GM23338 (cell line): ENCODE data around the gene SLC6A3. TPM values are rescaled to one million over a fixed set of nuclear protein-coding genes. Genes with fewer than 3 reads are reported as not detected.

Source experiments
- ATAC-seq: fragments of 200-7000 bp; cut with Tn5 transposase; 3 replicates; pipeline ENCODE4 v1.9.1; 2020
- DNase-seq: peaks from one replicate; pipeline ENCODE4 v3.0.0-alpha.2; 2015; ENCODE audit warnings: low spot score
- H2AFZ ChIP-seq: fragments of 200-600 bp; sonication (generic); 2 replicates; pipeline ENCODE4 v1.8.0; 2016; ENCODE audit warnings: antibody characterized with exemption, mild to moderate bottlenecking, moderate library complexity
- H3F3A ChIP-seq: fragments of 200-600 bp; sonication (generic); replicated peaks from 2 replicates; pipeline ENCODE4 v1.8.0; 2017; ENCODE audit warnings: antibody characterized with exemption, mixed run types, low read depth
- H3K27ac ChIP-seq: fragments of 200-600 bp; sonication (generic); 2 replicates; pipeline ENCODE4 v1.6.1; 2016; ENCODE audit warnings: low read depth
- H3K27me3 ChIP-seq: fragments of 200-600 bp; sonication (generic); 2 replicates; pipeline ENCODE4 v1.8.0; 2016; ENCODE audit warnings: mild to moderate bottlenecking, mixed run types, moderate library complexity; ENCODE audit not compliant: insufficient read depth
- H3K36me3 ChIP-seq: fragments of 200-600 bp; sonication (generic); 2 replicates; pipeline ENCODE4 v1.8.0; 2016; ENCODE audit warnings: mild to moderate bottlenecking; ENCODE audit not compliant: insufficient read depth
- H3K4me1 ChIP-seq: fragments of 200-600 bp; sonication (generic); 2 replicates; pipeline ENCODE4 v1.8.0; 2016; ENCODE audit warnings: mild to moderate bottlenecking, moderate library complexity; ENCODE audit not compliant: insufficient read depth
- H3K4me2 ChIP-seq: fragments of 200-600 bp; sonication (generic); 2 replicates; pipeline ENCODE4 v1.7.1; 2017; ENCODE audit warnings: mixed run types
- H3K4me3 ChIP-seq: fragments of 200-600 bp; sonication (generic); 2 replicates; pipeline ENCODE4 v1.6.1; 2016; ENCODE audit warnings: mixed run types
- H3K79me2 ChIP-seq: fragments of 200-600 bp; sonication (generic); replicated peaks from 2 replicates; pipeline ENCODE4 v1.8.0; 2017; ENCODE audit warnings: mild to moderate bottlenecking; ENCODE audit not compliant: insufficient read depth
- H3K9me2 ChIP-seq: fragments of 200-600 bp; sonication (generic); 2 replicates; pipeline ENCODE4 v1.8.0; 2017; ENCODE audit not compliant: insufficient read depth
- H4K20me1 ChIP-seq: fragments of 200-600 bp; sonication (generic); replicated peaks from 2 replicates; pipeline ENCODE4 v1.8.0; 2017; ENCODE audit warnings: mild to moderate bottlenecking; ENCODE audit not compliant: insufficient read depth
- H3K27ac Mint-ChIP-seq: 2 replicates; pipeline ENCODE4 v1.8.0; 2020; ENCODE audit warnings: inconsistent platforms, mild to moderate bottlenecking, moderate library complexity, mixed read lengths
- H3K27me3 Mint-ChIP-seq: 3 replicates; pipeline ENCODE4 v1.8.0; 2022; ENCODE audit warnings: low read depth, mild to moderate bottlenecking, moderate library complexity, mixed read lengths, inconsistent platforms; ENCODE audit not compliant: insufficient read depth, poor library complexity
- H3K36me3 Mint-ChIP-seq: 3 replicates; pipeline ENCODE4 v1.8.0; 2021; ENCODE audit warnings: low read depth, mild to moderate bottlenecking, inconsistent platforms, moderate library complexity, mixed read lengths
- H3K4me1 Mint-ChIP-seq: 3 replicates; pipeline ENCODE4 v1.8.0; 2020; ENCODE audit warnings: mild to moderate bottlenecking, inconsistent platforms, mixed read lengths
- H3K4me3 Mint-ChIP-seq: 3 replicates; pipeline ENCODE4 v1.8.0; 2021; ENCODE audit warnings: moderate library complexity, mild to moderate bottlenecking, inconsistent platforms, mixed read lengths
- H3K9me3 Mint-ChIP-seq: 3 replicates; pipeline ENCODE4 v1.8.0; 2020; ENCODE audit warnings: moderate library complexity, mild to moderate bottlenecking, inconsistent platforms, mixed read lengths
- CREB1 ChIP-seq: fragments of 250-450 bp; sonication (Bioruptor Pico); IDR thresholded peaks from 2 replicates; pipeline ENCODE4 v1.5.0; 2020; ENCODE audit warnings: low read depth, mild to moderate bottlenecking, moderate library complexity
- EZH2 ChIP-seq: fragments of 200-600 bp; sonication (generic); IDR thresholded peaks from one replicate; pipeline ENCODE4 v1.8.0; 2017; ENCODE audit warnings: antibody characterized with exemption, mild to moderate bottlenecking, low read depth; ENCODE audit not compliant: unreplicated experiment
- EZH2phosphoT487 ChIP-seq: fragments of 200-600 bp; sonication (generic); IDR thresholded peaks from one replicate; pipeline ENCODE4 v1.8.1; 2018; ENCODE audit warnings: antibody characterized with exemption; ENCODE audit not compliant: unreplicated experiment
- JUNB ChIP-seq: IDR thresholded peaks from one replicate; pipeline ENCODE4 v1.6.1; 2016; ENCODE audit warnings: antibody characterized with exemption; ENCODE audit not compliant: unreplicated experiment
- NANOG ChIP-seq: IDR thresholded peaks from 2 replicates; pipeline ENCODE4 v1.6.1; 2016; ENCODE audit warnings: antibody characterized with exemption, borderline replicate concordance
- POLR2AphosphoS5 ChIP-seq: IDR thresholded peaks from 2 replicates; pipeline ENCODE4 v1.6.1; 2016; ENCODE audit warnings: antibody characterized with exemption, low read depth
- STAT1 ChIP-seq: IDR thresholded peaks from one replicate; pipeline ENCODE4 v1.6.1; 2016; ENCODE audit warnings: antibody characterized with exemption; ENCODE audit not compliant: unreplicated experiment
- ZNF114 ChIP-seq: fragments of 250-450 bp; sonication (Bioruptor Pico); IDR thresholded peaks from 2 replicates; pipeline ENCODE4 v1.5.0; 2020; ENCODE audit warnings: mild to moderate bottlenecking, moderate library complexity
- ZNF331 ChIP-seq: fragments of 250-450 bp; sonication (Bioruptor Pico); IDR thresholded peaks from 2 replicates; pipeline ENCODE4 v1.5.0; 2020; ENCODE audit warnings: low read depth, mild to moderate bottlenecking, moderate library complexity
- polyA plus RNA-seq: library from polyadenylated mRNA; unstranded; fragments of >200 nt; fragmentation: Nextera tagmentation; extraction: Ambion mirVana; gene quantifications from 2 replicates; pipeline ENCODE4 v1.2.1, GENCODE V29; 2016
- total RNA-seq: library from RNA; depleted of rRNA; stranded (reverse); fragments of >200 nt; shearing (Covaris generic); gene quantifications from 2 replicates; pipeline ENCODE4 v1.2.3, GENCODE V29; 2014
- TF ChIP-seq, protein P1 (sequence below): IDR thresholded peaks from 2 replicates; pipeline ENCODE4 v1.6.1; 2016; ENCODE audit warnings: antibody characterized with exemption
- TF ChIP-seq, protein P2 (sequence below), 2 experiments: fragments of 200-600 bp in 1 of 2; sonication (generic) in 1 of 2; conservative IDR thresholded peaks; 2 replicates each; pipeline versions ENCODE4 v1.5.1 to v1.6.1; 2016 to 2017; ENCODE audit warnings: antibody characterized with exemption in 2 of 2, low read depth in 2 of 2, mild to moderate bottlenecking in 2 of 2, moderate library complexity in 1 of 2
- TF ChIP-seq, protein P3 (sequence below): IDR thresholded peaks from one replicate; pipeline ENCODE4 v1.6.1; 2018; ENCODE audit warnings: antibody characterized with exemption; ENCODE audit not compliant: unreplicated experiment

SLC6A3 gene
- total and polyA plus RNA-seq, 2 experiments from 2014 or later = 0.76 to 1.0 TPM

DNA sequence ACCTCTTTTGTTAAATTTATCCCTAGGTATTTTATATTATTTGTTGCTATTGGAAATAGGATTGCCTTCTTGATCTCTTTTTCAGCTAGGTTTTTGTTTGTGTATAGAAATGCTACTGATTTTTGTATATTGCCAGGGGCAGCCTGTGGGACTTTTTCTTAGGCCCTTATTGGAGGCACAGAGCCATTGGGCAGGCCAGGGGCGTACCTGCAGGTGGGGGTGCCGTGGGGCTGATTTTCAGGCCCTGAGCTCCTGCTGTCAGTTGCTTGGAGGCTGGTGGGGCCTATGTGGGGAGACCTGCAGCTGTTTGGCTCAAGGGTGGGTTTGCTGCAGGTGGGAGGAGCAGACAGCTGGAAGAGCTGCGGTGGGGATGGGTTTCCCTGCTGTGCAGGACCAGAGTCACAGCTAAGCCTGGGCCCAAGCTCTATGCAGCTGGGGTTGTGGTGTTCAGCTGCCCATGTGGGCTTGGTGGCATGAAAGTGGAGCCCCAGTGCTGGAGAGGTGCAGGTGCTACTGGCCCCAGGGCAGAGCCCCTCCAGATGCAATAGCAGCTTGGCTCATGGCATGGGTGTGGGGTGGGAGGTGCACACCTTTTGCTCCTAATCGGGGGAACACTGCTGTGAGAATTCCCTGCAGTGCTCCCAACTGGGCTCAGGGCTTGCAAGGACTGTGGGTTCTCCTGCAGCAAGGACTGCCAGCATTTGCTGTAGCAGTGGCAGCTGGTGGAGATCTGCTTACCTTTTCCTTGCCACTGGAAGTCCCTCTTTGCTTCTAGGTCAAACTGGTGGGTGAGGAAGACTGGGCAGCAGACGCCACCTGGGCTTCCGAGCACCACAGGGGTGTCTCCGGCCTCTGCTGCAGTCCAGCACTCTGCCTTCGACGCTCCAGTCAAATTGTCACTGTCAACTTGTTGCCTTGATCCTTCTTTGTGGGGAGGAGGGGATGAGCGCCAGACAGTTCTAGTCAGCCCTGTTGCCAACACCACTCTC, 92.7 kb downstream of the SLC6A3 start:
- Histone ChIP-seq H3K36me3 (no peaks in the 10 kb centered on the region), H3K27me3 (no peaks in the 10 kb centered on the region), H3K79me2 (no peaks in the 10 kb centered on the region), H2AFZ (no peak overlapping the region), H3K27ac (no peak overlapping the region), H3K4me1 (peaks cover 10% of the 10 kb centered on the region), H4K20me1 (no peaks in the 10 kb centered on the region; the same call in 1 of the 2 replicates), H3F3A (no peaks in the 10 kb centered on the region), H3K4me2 (no peak overlapping the region), H3K9me2 (no peaks in the 10 kb centered on the region), H3K4me3 (no peak overlapping the region)
- TF ChIP-seq EZH2 = no peak
- TF ChIP-seq JUNB = no peak
- TF ChIP-seq, protein P1, sequence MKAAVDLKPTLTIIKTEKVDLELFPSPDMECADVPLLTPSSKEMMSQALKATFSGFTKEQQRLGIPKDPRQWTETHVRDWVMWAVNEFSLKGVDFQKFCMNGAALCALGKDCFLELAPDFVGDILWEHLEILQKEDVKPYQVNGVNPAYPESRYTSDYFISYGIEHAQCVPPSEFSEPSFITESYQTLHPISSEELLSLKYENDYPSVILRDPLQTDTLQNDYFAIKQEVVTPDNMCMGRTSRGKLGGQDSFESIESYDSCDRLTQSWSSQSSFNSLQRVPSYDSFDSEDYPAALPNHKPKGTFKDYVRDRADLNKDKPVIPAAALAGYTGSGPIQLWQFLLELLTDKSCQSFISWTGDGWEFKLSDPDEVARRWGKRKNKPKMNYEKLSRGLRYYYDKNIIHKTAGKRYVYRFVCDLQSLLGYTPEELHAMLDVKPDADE = no peak
- no peak for TF ChIP-seq ZNF331 (CRISPR knock-in tag)
- no peak for TF ChIP-seq NANOG
- TF ChIP-seq POLR2AphosphoS5 = no peak
- Mint-ChIP-seq H3K27ac (no peak overlapping the region), H3K36me3 (no peaks in the 10 kb centered on the region; the same call in 2 of the 3 replicates), H3K9me3 (no peaks in the 10 kb centered on the region; the same call in 2 of the 3 replicates), H3K27me3 (peaks cover 6% of the 10 kb centered on the region), H3K4me3 (no peak overlapping the region), H3K4me1 (peaks cover 16% of the 10 kb centered on the region)
- DNase-seq = no peak
- ATAC-seq = no peak

DNA sequence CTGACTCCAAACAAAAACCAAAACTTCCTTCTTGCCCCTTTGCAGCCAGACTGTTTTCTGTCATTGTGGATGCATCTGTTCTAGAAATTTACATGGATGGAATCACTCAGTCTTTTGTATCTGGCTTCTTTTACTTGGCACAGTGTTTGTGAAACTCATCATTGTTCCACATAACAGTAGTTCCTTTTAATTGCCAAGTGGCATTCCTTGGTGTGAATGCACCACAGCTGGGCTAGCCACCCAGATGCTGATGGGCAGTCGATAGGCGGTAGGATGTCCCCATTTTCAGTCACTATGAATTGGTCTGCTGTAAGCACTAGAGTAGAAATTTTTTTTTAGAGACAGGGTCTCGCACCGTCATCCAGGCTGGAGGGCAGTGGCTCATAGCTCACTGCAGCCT, 94.1 kb downstream of the SLC6A3 start:
- H3K4me2 ChIP-seq = no peak overlapping the region
- H3K27me3 ChIP-seq = no peaks in the 10 kb centered on the region
- DNase-seq (no peak), ATAC-seq (no peak)
- H3K9me2 ChIP-seq = no peaks in the 10 kb centered on the region
- Mint-ChIP-seq H3K36me3 (no peaks in the 10 kb centered on the region; the same call in 2 of the 3 replicates), H3K4me3 (no peak overlapping the region), H3K27ac (no peak overlapping the region), H3K27me3 (peaks cover 3% of the 10 kb centered on the region), H3K9me3 (no peaks in the 10 kb centered on the region; the same call in 2 of the 3 replicates), H3K4me1 (peaks cover 11% of the 10 kb centered on the region)
- no peaks in the 10 kb centered on the region for H3F3A ChIP-seq
- H3K4me1 ChIP-seq = peaks cover 13% of the 10 kb centered on the region
- H3K27ac ChIP-seq = no peak overlapping the region
- no peaks in the 10 kb centered on the region for H3K79me2 ChIP-seq
- H2AFZ ChIP-seq = no peak overlapping the region
- H3K4me3 ChIP-seq = no peak overlapping the region
- H3K36me3 ChIP-seq = no peaks in the 10 kb centered on the region
- no peaks in the 10 kb centered on the region; the same call in 1 of the 2 replicates for H4K20me1 ChIP-seq
- TF ChIP-seq, protein P2, sequence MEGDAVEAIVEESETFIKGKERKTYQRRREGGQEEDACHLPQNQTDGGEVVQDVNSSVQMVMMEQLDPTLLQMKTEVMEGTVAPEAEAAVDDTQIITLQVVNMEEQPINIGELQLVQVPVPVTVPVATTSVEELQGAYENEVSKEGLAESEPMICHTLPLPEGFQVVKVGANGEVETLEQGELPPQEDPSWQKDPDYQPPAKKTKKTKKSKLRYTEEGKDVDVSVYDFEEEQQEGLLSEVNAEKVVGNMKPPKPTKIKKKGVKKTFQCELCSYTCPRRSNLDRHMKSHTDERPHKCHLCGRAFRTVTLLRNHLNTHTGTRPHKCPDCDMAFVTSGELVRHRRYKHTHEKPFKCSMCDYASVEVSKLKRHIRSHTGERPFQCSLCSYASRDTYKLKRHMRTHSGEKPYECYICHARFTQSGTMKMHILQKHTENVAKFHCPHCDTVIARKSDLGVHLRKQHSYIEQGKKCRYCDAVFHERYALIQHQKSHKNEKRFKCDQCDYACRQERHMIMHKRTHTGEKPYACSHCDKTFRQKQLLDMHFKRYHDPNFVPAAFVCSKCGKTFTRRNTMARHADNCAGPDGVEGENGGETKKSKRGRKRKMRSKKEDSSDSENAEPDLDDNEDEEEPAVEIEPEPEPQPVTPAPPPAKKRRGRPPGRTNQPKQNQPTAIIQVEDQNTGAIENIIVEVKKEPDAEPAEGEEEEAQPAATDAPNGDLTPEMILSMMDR (conservative IDR thresholded peaks at IDR 0.05; ENCODE audit: low read depth in 2 of 2) = no peak
- no peak for TF ChIP-seq NANOG
- no peak for TF ChIP-seq CREB1 (CRISPR knock-in tag)
- no peak for TF ChIP-seq EZH2
- TF ChIP-seq STAT1 = no peak
- no peak for TF ChIP-seq ZNF331 (CRISPR knock-in tag)
- TF ChIP-seq, protein P1 = no peak
- TF ChIP-seq EZH2phosphoT487 = no peak
- TF ChIP-seq POLR2AphosphoS5 = no peak
- no peak for TF ChIP-seq JUNB
- TF ChIP-seq, protein P3, sequence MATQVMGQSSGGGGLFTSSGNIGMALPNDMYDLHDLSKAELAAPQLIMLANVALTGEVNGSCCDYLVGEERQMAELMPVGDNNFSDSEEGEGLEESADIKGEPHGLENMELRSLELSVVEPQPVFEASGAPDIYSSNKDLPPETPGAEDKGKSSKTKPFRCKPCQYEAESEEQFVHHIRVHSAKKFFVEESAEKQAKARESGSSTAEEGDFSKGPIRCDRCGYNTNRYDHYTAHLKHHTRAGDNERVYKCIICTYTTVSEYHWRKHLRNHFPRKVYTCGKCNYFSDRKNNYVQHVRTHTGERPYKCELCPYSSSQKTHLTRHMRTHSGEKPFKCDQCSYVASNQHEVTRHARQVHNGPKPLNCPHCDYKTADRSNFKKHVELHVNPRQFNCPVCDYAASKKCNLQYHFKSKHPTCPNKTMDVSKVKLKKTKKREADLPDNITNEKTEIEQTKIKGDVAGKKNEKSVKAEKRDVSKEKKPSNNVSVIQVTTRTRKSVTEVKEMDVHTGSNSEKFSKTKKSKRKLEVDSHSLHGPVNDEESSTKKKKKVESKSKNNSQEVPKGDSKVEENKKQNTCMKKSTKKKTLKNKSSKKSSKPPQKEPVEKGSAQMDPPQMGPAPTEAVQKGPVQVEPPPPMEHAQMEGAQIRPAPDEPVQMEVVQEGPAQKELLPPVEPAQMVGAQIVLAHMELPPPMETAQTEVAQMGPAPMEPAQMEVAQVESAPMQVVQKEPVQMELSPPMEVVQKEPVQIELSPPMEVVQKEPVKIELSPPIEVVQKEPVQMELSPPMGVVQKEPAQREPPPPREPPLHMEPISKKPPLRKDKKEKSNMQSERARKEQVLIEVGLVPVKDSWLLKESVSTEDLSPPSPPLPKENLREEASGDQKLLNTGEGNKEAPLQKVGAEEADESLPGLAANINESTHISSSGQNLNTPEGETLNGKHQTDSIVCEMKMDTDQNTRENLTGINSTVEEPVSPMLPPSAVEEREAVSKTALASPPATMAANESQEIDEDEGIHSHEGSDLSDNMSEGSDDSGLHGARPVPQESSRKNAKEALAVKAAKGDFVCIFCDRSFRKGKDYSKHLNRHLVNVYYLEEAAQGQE = no peak
- no peak for TF ChIP-seq ZNF114 (CRISPR knock-in tag)
